ENCODE data around the gene USP16.
A peak's percentile ranks its signal among the peaks of the same experiment; 100 is the strongest.

The USP16 gene

GRCh38 chr21:29022166-29022565 is 2.3 kb upstream of the USP16 start:
- Mint-ChIP-seq H3K9me3 (no peaks in the 10 kb centered on the region), H3K27ac (no peak overlapping the region), H3K4me3 (peak overlapping the region; percentile 21 to 45 (median 27)), H3K4me1 (peaks cover 24% of the 10 kb centered on the region), H3K36me3 (ENCODE audit: low read depth) (no peaks in the 10 kb centered on the region), H3K27me3 (ENCODE audit: low read depth) (no peaks in the 10 kb centered on the region)
- no peak for TF ChIP-seq CTCF (IDR thresholded peaks at IDR 0.05; ENCODE audit: unreplicated experiment in 3 of 3)

- Mint-ChIP-seq H3K36me3 (ENCODE audit: low read depth) (peaks cover 13% of the 10 kb centered on the region), H3K9me3 (no peaks in the 10 kb centered on the region), H3K27ac (peak overlapping the region; percentile 98 to 100 (median 100)), H3K4me3 (peak overlapping the region; percentile 89 to 94 (median 91)), H3K27me3 (ENCODE audit: low read depth) (no peaks in the 10 kb centered on the region), H3K4me1 (peaks cover 14% of the 10 kb centered on the region)
- no peak for TF ChIP-seq CTCF (IDR thresholded peaks at IDR 0.05; ENCODE audit: unreplicated experiment in 3 of 3)
Measured at GRCh38 chr21:29025328-29025713, 853 bp downstream of the USP16 start.

GRCh38 chr21:29029524-29029923 is 5.1 kb downstream of the USP16 start:
- Mint-ChIP-seq H3K4me1 (peaks cover 19% of the 10 kb centered on the region), H3K9me3 (no peaks in the 10 kb centered on the region), H3K27ac (no peak overlapping the region), H3K4me3 (no peak overlapping the region), H3K36me3 (ENCODE audit: low read depth) (peaks cover 38% of the 10 kb centered on the region), H3K27me3 (ENCODE audit: low read depth) (no peaks in the 10 kb centered on the region)
- TF ChIP-seq CTCF (IDR thresholded peaks at IDR 0.05; ENCODE audit: unreplicated experiment in 3 of 3), result no peak

- Mint-ChIP-seq H3K27ac (no peak overlapping the region), H3K27me3 (ENCODE audit: low read depth) (no peaks in the 10 kb centered on the region), H3K9me3 (no peaks in the 10 kb centered on the region), H3K36me3 (ENCODE audit: low read depth) (peaks cover 44% of the 10 kb centered on the region), H3K4me1 (peaks cover 13% of the 10 kb centered on the region), H3K4me3 (no peak overlapping the region)
- TF ChIP-seq CTCF (IDR thresholded peaks at IDR 0.05; ENCODE audit: unreplicated experiment in 3 of 3), result no peak
Measured at GRCh38 chr21:29030909-29031308, 6.4 kb downstream of the USP16 start.

- H3K27me3 Mint-ChIP-seq (ENCODE audit: low read depth), result no peaks in the 10 kb centered on the region
- H3K4me3 Mint-ChIP-seq, result no peak overlapping the region
- H3K9me3 Mint-ChIP-seq, result no peaks in the 10 kb centered on the region
Measured at GRCh38 chr21:29033301-29033700, 8.8 kb downstream of the USP16 start.

More at GRCh38 chr21:29033301-29033700, 8.8 kb downstream of the USP16 start:
- TF ChIP-seq CTCF (IDR thresholded peaks at IDR 0.05; ENCODE audit: unreplicated experiment in 3 of 3), result no peak
- H3K4me1 Mint-ChIP-seq, result peaks cover 6% of the 10 kb centered on the region
- H3K36me3 Mint-ChIP-seq (ENCODE audit: low read depth), result peaks cover 59% of the 10 kb centered on the region
- peak overlapping the region; percentile 22 to 87 (median 73) for H3K27ac Mint-ChIP-seq

Measured in nephron (organoid).